ENCODE data around the gene CHMP2A. TPM values are rescaled to one million over a fixed set of nuclear protein-coding genes. Genes with fewer than 3 reads are reported as not detected.
"Not testable (repeated sequence)": the region's sequence is repeated elsewhere in the genome, so short reads cannot be mapped to it uniquely, and the experiment has no call there.

Gene CHMP2A
- total RNA-seq, 1 experiment from 2014 or later = 98.7 TPM

GRCh38 chr19:58542641-58543372 is 12.1 kb downstream of the CHMP2A start:
- not testable (repeated sequence) for DNase-seq (ENCODE audit: low read depth)

- DNase-seq (ENCODE audit: low read depth) = not testable (repeated sequence)
Measured at GRCh38 chr19:58539169-58539559, 15.7 kb downstream of the CHMP2A start.

- no peak for DNase-seq (ENCODE audit: low read depth)
Measured at GRCh38 chr19:58538257-58539168, 16.4 kb downstream of the CHMP2A start.

- DNase-seq (ENCODE audit: low read depth) = no peak
Measured at GRCh38 chr19:58536852-58537798, 17.8 kb downstream of the CHMP2A start.

GRCh38 chr19:58535857-58536256 is 19.0 kb downstream of the CHMP2A start:
- DNase-seq (ENCODE audit: low read depth) = no peak

- DNase-seq (ENCODE audit: low read depth) = no peak
Measured at GRCh38 chr19:58531034-58531840, 23.7 kb downstream of the CHMP2A start.

GRCh38 chr19:58529405-58529804 is 25.5 kb downstream of the CHMP2A start:
- DNase-seq (ENCODE audit: low read depth) = no peak

GRCh38 chr19:58522709-58523108 is 32.2 kb downstream of the CHMP2A start:
- DNase-seq (ENCODE audit: low read depth) = no peak

GRCh38 chr19:58521651-58522050 is 33.3 kb downstream of the CHMP2A start:
- no peak for DNase-seq (ENCODE audit: low read depth)

GRCh38 chr19:58520257-58520599 is 34.7 kb downstream of the CHMP2A start:
- no peak for DNase-seq (ENCODE audit: low read depth)

- peak; percentile 98 for DNase-seq (ENCODE audit: low read depth)
Measured at GRCh38 chr19:58519355-58520256, 35.3 kb downstream of the CHMP2A start, which contains the start of gene ZBTB45. ZBTB45 (minus strand) TSS chr19:58519810; CDS start chr19:58517673, 2,137 bp downstream.

- DNase-seq (ENCODE audit: low read depth) = peak; percentile 64
Measured at GRCh38 chr19:58519087-58519354, 35.9 kb downstream of the CHMP2A start.

GRCh38 chr19:58518256-58519086 is 36.4 kb downstream of the CHMP2A start:
- no peak for DNase-seq (ENCODE audit: low read depth)

GRCh38 chr19:58516964-58517833 is 37.7 kb downstream of the CHMP2A start:
- no peak for DNase-seq (ENCODE audit: low read depth)

- DNase-seq (ENCODE audit: low read depth) = no peak
Measured at GRCh38 chr19:58516246-58516836, 38.6 kb downstream of the CHMP2A start.

- DNase-seq (ENCODE audit: low read depth) = no peak
Measured at GRCh38 chr19:58515259-58515658, 39.6 kb downstream of the CHMP2A start.

- DNase-seq (ENCODE audit: low read depth) = no peak
Measured at GRCh38 chr19:58514564-58515022, 40.3 kb downstream of the CHMP2A start.
